CD4-positive, alpha-beta memory T cell (primary cell): Measurements from ENCODE around the gene COX5B. TPM values are rescaled to one million over a fixed set of nuclear protein-coding genes. Genes with fewer than 3 reads are reported as not detected.
A peak's percentile ranks its signal among the peaks of the same experiment; 100 is the strongest.

Experiments used
- CTCF ChIA-PET: fragments of 350-600 bp; sonication (Branson Sonifier 250); formaldehyde crosslinking; loops from one replicate; lab custom pipeline; 2021; ENCODE audit warnings: inconsistent platforms; ENCODE audit not compliant: partially characterized antibody; lab: Charles Lee
- POLR2A ChIA-PET: fragments of 350-600 bp; sonication (Branson Sonifier 250); formaldehyde crosslinking; loops from one replicate; lab custom pipeline; 2021; ENCODE audit not compliant: partially characterized antibody; lab: Charles Lee
- DNase-seq, 5 donors: peaks; one replicate each; pipeline versions ENCODE4 v3.0.0 to v3.0.0-alpha.2; 2020 to 2022; ENCODE audit warnings: mixed read lengths in 1 of 5
- H3K27ac ChIP-seq: one replicate; pipeline ENCODE4 v1.7.0; 2013; ENCODE audit warnings: low read depth, low read length
- H3K27me3 ChIP-seq: 2 replicates; pipeline ENCODE4 v1.7.0; 2013; ENCODE audit warnings: mild to moderate bottlenecking, low read length, moderate library complexity; ENCODE audit not compliant: insufficient read depth
- H3K36me3 ChIP-seq: 2 replicates; pipeline ENCODE4 v1.7.0; 2013; ENCODE audit warnings: mild to moderate bottlenecking, low read length, moderate library complexity; ENCODE audit not compliant: insufficient read depth
- H3K4me1 ChIP-seq: 2 replicates; pipeline ENCODE4 v1.7.0; 2013; ENCODE audit warnings: mild to moderate bottlenecking, low read length, moderate library complexity; ENCODE audit not compliant: insufficient read depth
- H3K4me3 ChIP-seq, 2 donors: one replicate each; pipeline ENCODE4 v1.7.0; 2013; ENCODE audit warnings: low read length in 2 of 2, mild to moderate bottlenecking in 1 of 2
- H3K9me3 ChIP-seq, 2 donors: one replicate each; pipeline ENCODE4 v1.7.0; 2013; ENCODE audit warnings: low read length in 2 of 2, control low read depth in 1 of 2; ENCODE audit not compliant: control insufficient read depth in 1 of 2
- H3K27ac Mint-ChIP-seq, 7 donors: one replicate each; pipeline ENCODE4 v1.8.0; 2020 to 2021; ENCODE audit warnings: mixed read lengths in 7 of 7, mild to moderate bottlenecking in 6 of 7, inconsistent platforms in 3 of 7, moderate library complexity in 3 of 7
- H3K27me3 Mint-ChIP-seq, 2 donors: one replicate each; pipeline ENCODE4 v1.8.0; 2020 to 2021; ENCODE audit warnings: mixed read lengths in 2 of 2
- H3K36me3 Mint-ChIP-seq, 2 donors: one replicate each; pipeline ENCODE4 v1.8.0; 2020 to 2021; ENCODE audit warnings: mixed read lengths in 2 of 2, inconsistent platforms in 1 of 2, mild to moderate bottlenecking in 1 of 2
- H3K4me1 Mint-ChIP-seq, 4 donors: one replicate each; pipeline ENCODE4 v1.8.0; 2020 to 2021; ENCODE audit warnings: mixed read lengths in 4 of 4, mild to moderate bottlenecking in 1 of 4
- H3K4me3 Mint-ChIP-seq, 8 donors: one replicate each; pipeline ENCODE4 v1.8.0; 2020 to 2021; ENCODE audit warnings: mixed read lengths in 8 of 8, mild to moderate bottlenecking in 7 of 8, moderate library complexity in 6 of 8, inconsistent platforms in 3 of 8
- H3K9me3 Mint-ChIP-seq, 8 donors: one replicate each; pipeline ENCODE4 v1.8.0; 2020 to 2021; ENCODE audit warnings: mixed read lengths in 8 of 8, mild to moderate bottlenecking in 5 of 8, inconsistent platforms in 3 of 8, moderate library complexity in 1 of 8
- intact Hi-C: fragments of 100-400 bp; cut with micrococcal nuclease; formaldehyde crosslinking; loops from one replicate; pipeline ENCODE4 v1.15.1; 2023
- polyA plus RNA-seq, 2 donors: library from polyadenylated mRNA; unstranded; fragments of 300-500 nt; fragmentation: Illumina TruSeq; gene quantifications; one replicate each; pipeline ENCODE4 v1.2.3, GENCODE V29; 2021
- total RNA-seq, 2 experiments: library from RNA; stranded (reverse); gene quantifications; one replicate each; pipeline ENCODE4 v1.2.3, GENCODE V29; 2021

COX5B gene
- total and polyA plus RNA-seq, 4 experiments from 2014 or later: 118 to 387 (median 229) TPM

DNA sequence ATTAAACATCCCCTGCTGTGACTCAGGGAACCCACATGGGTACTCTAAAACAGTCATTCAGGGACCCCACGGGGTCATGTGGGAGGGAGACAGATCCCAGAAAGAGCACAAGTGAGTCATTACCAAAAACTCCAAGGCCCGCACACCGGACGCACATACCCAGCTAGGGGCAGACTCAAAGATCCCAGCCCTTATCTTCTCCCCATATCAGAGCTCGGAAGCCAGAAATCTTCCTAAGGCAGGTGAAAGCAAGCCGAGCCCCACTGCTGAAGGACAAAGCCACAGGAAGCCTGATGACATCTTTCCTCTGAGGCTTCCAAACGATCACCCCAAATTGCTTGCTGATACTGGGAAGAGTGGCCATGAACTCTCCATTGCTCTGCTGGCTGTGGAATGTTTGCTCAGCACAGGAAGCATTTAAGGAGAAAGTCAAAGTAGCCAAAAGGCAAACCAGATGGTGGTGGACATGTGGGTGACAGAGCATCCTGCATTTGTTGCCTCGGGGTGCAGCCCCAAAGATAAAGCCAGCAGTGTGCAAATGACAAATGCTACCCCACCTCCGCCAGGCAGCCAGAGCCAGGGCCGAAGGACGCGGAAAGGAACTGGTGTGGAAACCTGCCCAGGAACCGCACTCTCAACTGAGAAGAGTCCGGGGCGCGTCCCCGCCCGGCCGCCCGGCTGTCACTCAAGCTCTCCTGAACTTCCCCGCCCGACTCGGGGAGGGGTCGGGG, 17.2 kb downstream of the COX5B start:
- Histone ChIP-seq H3K4me1 (peaks cover 36% of the 10 kb centered on the region), H3K27me3 (no peaks in the 10 kb centered on the region), H3K9me3 (no peaks in the 10 kb centered on the region), H3K27ac (peak overlapping the region; percentile 92), H3K4me3 (peak overlapping the region; percentile 4 to 99), H3K36me3 (peaks cover 35% of the 10 kb centered on the region)
- DNase-seq: peak; percentile 64 to 91 (median 66)
- POLR2A ChIA-PET: interaction anchor here (0.9 to 7.9 kb wide), 7 partner anchors 14 to 96 kb away, joined by 3 to 323 read pairs (median 13); partner anchors contain the start of genes ANKRD36B, COX5B and ZAP70
- intact Hi-C loops: loop anchor here (5.0 kb wide), 2 partner anchors 49 to 334 kb away; partner anchors contain the start of genes TMEM131 and ZAP70
- Mint-ChIP-seq H3K27ac (peak overlapping the region; percentile 97 to 99 (median 97)), H3K4me3 (peak overlapping the region; percentile 92 to 97 (median 96)), H3K4me1 (peaks cover 15 to 41% (median 23%) of the 10 kb centered on the region in 4 donors), H3K27me3 (no peaks in the 10 kb centered on the region), H3K9me3 (no peaks in the 10 kb centered on the region), H3K36me3 (peaks cover 3 to 31% of the 10 kb centered on the region in 2 donors)
- CTCF ChIA-PET: interaction anchor here (0.7 to 3.3 kb wide), 8 partner anchors 12 to 85 kb away, joined by 3 to 20 read pairs (median 7); partner anchors contain the start of genes ANKRD36B, COX5B and ZAP70

DNA sequence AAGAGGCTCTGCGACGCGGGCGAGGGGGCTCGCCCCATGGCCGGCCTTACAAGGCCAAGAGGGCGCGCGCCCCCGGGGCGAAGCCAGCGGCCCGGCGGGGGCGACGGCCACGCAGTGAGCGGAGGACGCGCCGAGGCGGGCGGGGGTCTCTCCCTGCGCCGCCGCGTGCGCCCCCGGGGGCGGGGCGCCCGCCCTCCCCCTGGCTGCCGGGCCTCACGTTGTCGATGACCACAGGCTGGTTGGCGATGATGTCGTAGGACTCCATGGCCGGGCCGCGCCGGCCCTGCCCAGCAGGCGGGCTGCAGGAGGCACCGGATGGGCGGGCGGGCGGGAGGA, 17.7 kb downstream of the COX5B start:
- DNase-seq: no peak
- Mint-ChIP-seq H3K9me3 (no peaks in the 10 kb centered on the region), H3K4me3 (peak overlapping the region; percentile 92 to 97 (median 96)), H3K36me3 (peaks cover 0 to 26% of the 10 kb centered on the region in 2 donors), H3K4me1 (peaks cover 15 to 41% (median 23%) of the 10 kb centered on the region in 4 donors), H3K27me3 (no peaks in the 10 kb centered on the region), H3K27ac (peak overlapping the region in 3 of 7 donors; percentile 98 to 99 (median 98))
- H3K27me3 ChIP-seq: no peaks in the 10 kb centered on the region
- H3K36me3 ChIP-seq: peaks cover 29% of the 10 kb centered on the region
- peak overlapping the region; percentile 4 to 99 for H3K4me3 ChIP-seq
- ChIA-PET CTCF (interaction anchor here (1.4 to 3.8 kb wide), 8 partner anchors 9 to 73 kb away, joined by 4 to 59 read pairs (median 12); partner anchors contain the start of genes COX5B and ZAP70), POLR2A (interaction anchor here (1.0 to 7.9 kb wide), 8 partner anchors 15 to 1492 kb away, joined by 3 to 323 read pairs (median 13); partner anchors contain the start of genes ANKRD36B, COX5B, LIPT1 and TSGA10)
- H3K27ac ChIP-seq: peak overlapping the region; percentile 92
- H3K9me3 ChIP-seq: no peaks in the 10 kb centered on the region
- peaks cover 36% of the 10 kb centered on the region for H3K4me1 ChIP-seq
- intact Hi-C loops: loop anchor here (5.0 kb wide), 2 partner anchors 49 to 334 kb away; partner anchors contain the start of genes TMEM131 and ZAP70

DNA sequence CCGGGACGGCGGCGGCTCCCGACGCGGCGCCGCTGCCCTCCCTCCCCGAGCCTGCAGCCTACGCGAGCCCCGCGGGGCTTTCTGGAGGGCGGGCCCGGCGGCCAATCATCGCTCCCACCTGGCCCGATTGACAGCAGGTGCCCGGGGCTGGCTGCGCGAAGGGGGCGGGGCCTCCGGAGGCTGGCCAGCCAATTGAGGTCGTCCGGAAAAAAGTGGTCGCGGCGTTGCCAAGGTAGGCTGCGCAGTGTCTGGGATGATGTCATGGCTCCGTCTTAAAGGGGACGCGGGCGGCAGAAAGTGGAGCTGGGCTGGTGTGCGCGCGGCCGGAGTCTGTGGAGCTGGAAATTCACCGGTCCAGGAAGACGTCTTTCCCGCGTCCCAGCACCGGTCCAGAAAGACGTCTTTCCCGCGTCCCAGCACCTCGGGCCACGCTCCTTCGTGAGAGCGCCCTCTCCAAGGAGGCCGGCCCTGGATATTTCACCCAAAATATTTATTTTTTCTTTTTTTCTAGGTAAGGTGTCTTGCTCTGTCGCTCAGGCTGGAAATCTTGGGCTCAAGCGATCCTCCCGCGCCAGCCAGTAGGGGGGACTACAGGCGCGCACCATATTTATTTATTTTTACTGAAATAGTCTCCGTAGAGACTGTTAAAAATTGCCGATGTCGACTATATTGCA, 18.2 kb downstream of the COX5B start, which contains the start of gene ACTR1B:
Gene ACTR1B, minus strand, starts transcription at position 83 of the 674 bp plus-strand sequence. CDS start 154 bp downstream, outside the sequence.
- peak within 1 kb of the TSS; percentile 92 for H3K27ac ChIP-seq
- no peaks in the 10 kb centered on the region for H3K9me3 ChIP-seq
- POLR2A ChIA-PET: interaction anchor here (1.0 to 7.9 kb wide), 8 partner anchors 15 to 1491 kb away, joined by 3 to 323 read pairs (median 14); partner anchors contain the start of genes ANKRD36B, COX5B, LIPT1 and TSGA10
- H3K9me3 Mint-ChIP-seq: no peaks in the 10 kb centered on the region
- H3K36me3 ChIP-seq: peaks cover 24% of the 10 kb centered on the region
- H3K27me3 ChIP-seq: no peaks in the 10 kb centered on the region
- H3K27me3 Mint-ChIP-seq: no peaks in the 10 kb centered on the region
- H3K4me3 ChIP-seq: peak within 1 kb of the TSS; percentile 52 to 99
- intact Hi-C loops: loop anchor here (1.0 to 5.0 kb wide), 6 partner anchors 18 to 1673 kb away; partner anchors contain the start of genes COX5B, EIF5B, TMEM131 and TXNDC9
- H3K4me1 Mint-ChIP-seq: peaks cover 15 to 41% (median 23%) of the 10 kb centered on the region in 4 donors
- CTCF ChIA-PET: interaction anchor here (0.8 to 3.8 kb wide), 9 partner anchors 9 to 73 kb away, joined by 3 to 59 read pairs (median 9); partner anchors contain the start of genes COX5B and ZAP70
- H3K4me1 ChIP-seq: peaks cover 36% of the 10 kb centered on the region
- H3K36me3 Mint-ChIP-seq: peaks cover 0 to 23% of the 10 kb centered on the region in 2 donors
- peak; percentile 97 to 99 (median 98) for DNase-seq
- H3K27ac Mint-ChIP-seq: peak within 1 kb of the TSS; percentile 98 to 100 (median 99)
- H3K4me3 Mint-ChIP-seq: peak within 1 kb of the TSS; percentile 92 to 97 (median 96)

DNA sequence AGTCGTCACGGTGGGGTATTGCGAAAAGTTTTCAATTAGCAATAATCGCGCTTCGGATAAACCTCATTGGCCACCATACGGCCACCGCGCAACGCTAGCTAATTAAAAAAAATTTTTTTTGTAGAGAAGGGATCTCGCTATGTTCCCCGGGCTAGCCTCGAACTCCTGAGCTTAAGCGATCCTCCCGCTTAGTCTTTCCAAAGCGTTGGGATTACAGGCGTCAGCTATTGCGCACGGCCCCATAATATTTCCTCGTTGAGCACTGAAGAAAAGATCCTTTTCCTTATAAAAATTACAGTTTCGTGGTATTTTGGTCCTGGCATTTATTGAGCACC, 18.7 kb downstream of the COX5B start:
- H3K4me3 Mint-ChIP-seq: peak overlapping the region; percentile 91 to 97 (median 94)

DNA sequence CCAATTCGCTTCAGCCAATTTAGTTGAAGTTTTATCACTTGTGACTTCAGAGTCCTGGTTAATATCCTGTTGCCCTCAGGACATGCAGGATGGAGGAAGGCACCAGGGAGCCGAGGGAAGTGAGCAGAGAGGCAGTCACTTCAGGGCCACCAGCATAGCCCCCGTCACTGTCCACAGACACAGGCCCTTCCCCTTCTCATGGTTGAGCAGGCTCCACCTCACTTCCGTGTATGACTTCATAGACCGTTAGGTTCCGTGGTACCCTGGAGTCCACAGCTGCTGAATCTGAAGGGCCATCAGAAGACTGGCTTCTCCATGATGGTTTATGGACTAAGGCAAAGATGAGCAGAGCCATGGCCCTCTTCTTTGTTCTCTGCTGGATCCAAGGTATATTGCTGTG, 23.6 kb downstream of the COX5B start, which contains the start of gene C2orf92:
Gene C2orf92, plus strand, starts transcription at position 266 of the 400 bp plus-strand sequence. Its CDS starts 76 bp downstream, at position 342.
- H3K9me3 Mint-ChIP-seq: no peaks in the 10 kb centered on the region
- H3K27me3 Mint-ChIP-seq: peaks cover 0 to 7% of the 10 kb centered on the region in 2 donors
- peaks cover 0 to 5% of the 10 kb centered on the region in 2 donors for H3K36me3 Mint-ChIP-seq
- no peaks in the 10 kb centered on the region for H3K9me3 ChIP-seq
- peak within 1 kb of the TSS in 1 of 7 donors; percentile 42 for H3K27ac Mint-ChIP-seq
- intact Hi-C loops: no loop called here
- peaks cover 0 to 12% (median 3%) of the 10 kb centered on the region in 4 donors for H3K4me1 Mint-ChIP-seq
- H3K4me3 ChIP-seq: no peak within 1 kb of the TSS
- CTCF ChIA-PET: no interaction called here
- H3K4me1 ChIP-seq: peaks cover 9% of the 10 kb centered on the region
- H3K27ac ChIP-seq: no peak within 1 kb of the TSS
- POLR2A ChIA-PET: no interaction called here
- no peak for DNase-seq
- H3K27me3 ChIP-seq: no peaks in the 10 kb centered on the region
- no peak within 1 kb of the TSS for H3K4me3 Mint-ChIP-seq
- H3K36me3 ChIP-seq: no peaks in the 10 kb centered on the region

More for the DNA sequence above, 18.7 kb downstream of the COX5B start:
- CTCF ChIA-PET: interaction anchor here (0.8 to 3.8 kb wide), 9 partner anchors 10 to 74 kb away, joined by 3 to 59 read pairs (median 9); partner anchors contain the start of genes COX5B and ZAP70
- Histone ChIP-seq H3K4me3 (peak overlapping the region; percentile 52 to 79), H3K27me3 (no peaks in the 10 kb centered on the region), H3K9me3 (no peaks in the 10 kb centered on the region), H3K36me3 (peaks cover 20% of the 10 kb centered on the region), H3K4me1 (peaks cover 36% of the 10 kb centered on the region), H3K27ac (peak overlapping the region; percentile 92)
- no peak for DNase-seq
- Mint-ChIP-seq H3K36me3 (peaks cover 0 to 23% of the 10 kb centered on the region in 2 donors), H3K9me3 (no peaks in the 10 kb centered on the region), H3K27me3 (no peaks in the 10 kb centered on the region), H3K4me1 (peaks cover 15 to 41% (median 23%) of the 10 kb centered on the region in 4 donors), H3K27ac (peak overlapping the region; percentile 98 to 100 (median 99))
- intact Hi-C loops: loop anchor here (1.0 to 5.0 kb wide), 6 partner anchors 18 to 1672 kb away; partner anchors contain the start of genes COX5B, EIF5B, TMEM131 and TXNDC9
- POLR2A ChIA-PET: interaction anchor here (1.0 to 7.9 kb wide), 8 partner anchors 16 to 1491 kb away, joined by 3 to 323 read pairs (median 14); partner anchors contain the start of genes ANKRD36B, COX5B, LIPT1 and TSGA10

DNA sequence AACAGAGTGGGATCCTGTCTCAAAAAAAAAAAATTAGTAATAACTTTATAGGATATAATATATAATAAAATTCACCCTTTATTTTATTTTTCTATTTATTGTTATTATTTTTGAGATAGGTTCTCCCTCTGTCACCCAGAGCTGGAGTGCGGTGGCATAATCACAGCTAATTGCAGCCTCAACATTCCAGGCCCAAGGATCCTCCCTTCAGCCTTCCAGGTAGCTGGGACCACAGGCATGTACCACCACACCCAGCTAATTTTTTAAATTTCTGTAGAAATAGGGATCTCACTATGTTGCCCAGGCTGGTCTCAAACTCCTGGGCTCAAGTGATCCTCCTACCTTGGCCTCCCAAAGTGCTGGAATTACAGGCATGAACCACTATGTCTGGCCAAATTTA, 24.6 kb downstream of the COX5B start:
- POLR2A ChIA-PET: interaction anchor here (0.9 kb wide), 1 partner anchor 9 kb away, joined by 3 read pairs; no protein-coding TSS in a partner anchor
- Histone ChIP-seq H3K4me1 (no peaks in the 10 kb centered on the region), H3K36me3 (no peaks in the 10 kb centered on the region), H3K27me3 (no peaks in the 10 kb centered on the region), H3K9me3 (no peaks in the 10 kb centered on the region), H3K4me3 (no peak overlapping the region), H3K27ac (no peak overlapping the region)
- Mint-ChIP-seq H3K27ac (no peak overlapping the region), H3K9me3 (no peaks in the 10 kb centered on the region), H3K36me3 (peaks cover 0 to 5% of the 10 kb centered on the region in 2 donors), H3K27me3 (peaks cover 0 to 7% of the 10 kb centered on the region in 2 donors), H3K4me3 (no peak overlapping the region), H3K4me1 (peaks cover 0 to 3% (median 0%) of the 10 kb centered on the region in 4 donors)
- no peak for DNase-seq
- intact Hi-C loops: no loop called here
- CTCF ChIA-PET: no interaction called here
